Heart left ventricle (tissue), 16 donors: ENCODE measurements around the gene CHCHD3. TPM values are rescaled to one million over a fixed set of nuclear protein-coding genes. Genes with fewer than 3 reads are reported as not detected.
"Not testable (repeated sequence)": the region's sequence is repeated elsewhere in the genome, so short reads cannot be mapped to it uniquely, and the experiment has no call there.

ENCODE experiments used
- ATAC-seq, 4 donors: fragments of 200-7000 bp; cut with Tn5 transposase; one replicate each; pipeline ENCODE4 v1.9.1; 2020 to 2022; ENCODE audit warnings: moderate library complexity in 4 of 4, mild to moderate bottlenecking in 3 of 4, moderate number of reproducible peaks in 1 of 4
- DNase-seq, 5 donors: peaks; one replicate each; pipeline ENCODE4 v3.0.0-alpha.2; 2020
- H3K27ac ChIP-seq, 12 donors: fragments of 200-600 bp; sonication (generic) in 4 of 12; one replicate each; pipeline versions ENCODE4 v1.5.0 to v1.8.0; 2016 to 2022; ENCODE audit warnings: mild to moderate bottlenecking in 2 of 12
- H3K27me3 ChIP-seq, 9 donors: fragments of 200-600 bp; sonication (generic) in 2 of 9; one replicate each; pipeline versions ENCODE4 v1.5.1 to v1.8.0; 2016 to 2022; ENCODE audit warnings: mild to moderate bottlenecking in 3 of 9
- H3K36me3 ChIP-seq, 9 donors: fragments of 200-600 bp; sonication (generic) in 2 of 9; one replicate each; pipeline versions ENCODE4 v1.5.0 to v1.8.0; 2018 to 2022; ENCODE audit warnings: mild to moderate bottlenecking in 2 of 9
- H3K4me1 ChIP-seq, 12 donors: fragments of 200-600 bp; sonication (generic) in 4 of 12; one replicate each; pipeline versions ENCODE4 v1.5.0 to v1.8.0; 2016 to 2022; ENCODE audit warnings: mild to moderate bottlenecking in 3 of 12
- H3K4me3 ChIP-seq, 12 donors: fragments of 200-600 bp; sonication (generic) in 4 of 12; one replicate each; pipeline versions ENCODE4 v1.5.0 to v1.8.0; 2017 to 2022; ENCODE audit warnings: mild to moderate bottlenecking in 9 of 12, moderate library complexity in 4 of 12
- H3K9me3 ChIP-seq, 12 donors: fragments of 200-600 bp; sonication (generic) in 4 of 12; one replicate each; pipeline versions ENCODE4 v1.5.0 to v1.8.0; 2016 to 2022; ENCODE audit warnings: mild to moderate bottlenecking in 1 of 12
- CTCF ChIP-seq, 12 donors: fragments of 200-600 bp; sonication (generic) in 4 of 12; IDR thresholded peaks; one replicate each; pipeline versions ENCODE4 v1.5.0 to v1.8.0; 2018 to 2022; ENCODE audit warnings: antibody characterized with exemption in 12 of 12, mild to moderate bottlenecking in 5 of 12
- POLR2A ChIP-seq, 2 donors: fragments of 450-650 bp; IDR thresholded peaks; one replicate each; pipeline ENCODE4 v1.6.1; 2017; ENCODE audit warnings: antibody characterized with exemption in 2 of 2, mild to moderate bottlenecking in 2 of 2, moderate library complexity in 2 of 2
- WGBS, 4 donors: extraction: QIAGEN DNeasy Blood & Tissue Kit in 2 of 4; methylation state at CpG; one replicate each; pipeline versions ENCODE4 v1.1.5 to v1.1.7; 2013 to 2018; 5-methylcytosine and 5-hydroxymethylcytosine counted together
- intact Hi-C, 10 donors: fragments of 100-400 bp; cut with DNase I; formaldehyde crosslinking; loops; one replicate each; pipeline versions ENCODE4 v1.11.1 to v1.14.2; 2022
- polyA plus RNA-seq, 2 donors: library from polyadenylated mRNA; stranded (reverse); fragments of 200-250 nt; gene quantifications; one replicate each; pipeline ENCODE4 v1.2.3, GENCODE V29; 2013
- total RNA-seq, 9 donors: library from RNA; depleted of rRNA in 2 of 9; stranded (reverse); fragments of >200 nt in 2 of 9; fragmentation: NEBNext Ultra II Directional in 3 of 9; extraction: Animal tissue kit (Norgen Biotek cat#: 25700) in 3 of 9; gene quantifications; one replicate each; pipeline versions ENCODE4 v1.1.0 to v1.2.4, GENCODE V29; 2016 to 2023
- donor health status: ischemic (EF 13 %, LVEDD 7.1; RV severe dilation, severe dysfunction).
- donor health status: healthy with polysubstance abuse.
- donor health status: DM: no; HTN: yes; CAD: no.
- donor health status: DM: no; HTN: no; CAD: no.
- donor health status: ischemic (EF 25% LVEDD 6.9; RV normal size, moderate dysfunction).
- donor health status: ischemic (EF 25% LVEDD 5.7; RV mildly dilated, moderate dysfunction).
- donor health status: healthy.
- donor health status: DM: yes; HTN: yes; CAD: no.
- donor health status: ischemic (EF 35%, LVEDD 5.7; RV mildly dilated, moderate dysfunction).
- donor health status: nonischemic (EF 11% LVEDD 7.7; RV severe dilation, severe dysfunction).
- donor health status: DM: yes; HTN: yes; CAD: no.
- donor health status: PGD.
- donor health status: ischemic (EF 29% LVEDD 5.4; RV normal size, mild dysfunction).
- donor health status: nonischemic (EF 23%, LVEDD 6.1; RV moderate dilation, normal function).

CHCHD3 gene
- total and polyA plus RNA-seq, 11 donors: 92.9 to 197 (median 176) TPM

DNA sequence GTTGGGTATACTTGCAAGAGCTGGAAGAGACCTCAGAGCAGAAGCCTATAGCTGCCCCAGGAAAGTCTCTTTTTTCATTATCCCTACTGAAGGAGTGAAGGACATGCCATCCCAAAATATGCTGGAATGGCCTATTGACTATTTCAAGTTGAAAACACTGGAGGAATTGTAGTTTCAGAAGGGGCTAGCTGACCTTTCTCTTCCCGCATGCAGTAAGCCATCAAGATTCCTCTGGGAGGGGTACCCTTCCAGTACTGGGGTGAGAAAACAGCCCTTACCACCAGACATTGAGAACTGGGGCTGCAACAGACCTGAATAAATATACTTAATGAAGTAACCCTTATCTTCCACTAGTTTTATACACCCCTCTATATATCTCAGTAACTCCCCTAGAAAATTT lies 41.7 kb downstream of the CHCHD3 start:
- intact Hi-C loops: no loop called here

GRCh38 chr7:133039614-133040013 lies 42.3 kb downstream of the CHCHD3 start:
- peaks cover 0 to 9% (median 0%) of the 10 kb centered on the region in 12 donors for H3K4me1 ChIP-seq
- 89 to 97% (median 96%) methylated on average over 2 of the region's 2 CpGs for WGBS, 4 donors
- ATAC-seq: peak in 1 of 4 donors; percentile 18
- no peaks in the 10 kb centered on the region for H3K9me3 ChIP-seq
- no peak overlapping the region for H3K4me3 ChIP-seq
- no peak for TF ChIP-seq POLR2A (IDR thresholded peaks at IDR 0.05)
- no peak for TF ChIP-seq CTCF (IDR thresholded peaks at IDR 0.05)
- no peak overlapping the region for H3K27ac ChIP-seq
- H3K36me3 ChIP-seq: no peaks in the 10 kb centered on the region
- H3K27me3 ChIP-seq: no peaks in the 10 kb centered on the region
- intact Hi-C loops: no loop called here
- DNase-seq: no peak

More for the DNA sequence above, 41.7 kb downstream of the CHCHD3 start:
- H3K36me3 ChIP-seq: no peaks in the 10 kb centered on the region
- ATAC-seq (no peak), DNase-seq (no peak)
- WGBS, 4 donors: 44 to 100% (median 92%) methylated on average over 1 of the region's 1 CpG
- no peak overlapping the region for H3K4me3 ChIP-seq
- H3K9me3 ChIP-seq: no peaks in the 10 kb centered on the region
- no peak overlapping the region for H3K27ac ChIP-seq
- no peak for TF ChIP-seq POLR2A (IDR thresholded peaks at IDR 0.05)
- TF ChIP-seq CTCF (IDR thresholded peaks at IDR 0.05): no peak
- peaks cover 0 to 12% (median 0%) of the 10 kb centered on the region in 12 donors for H3K4me1 ChIP-seq
- no peaks in the 10 kb centered on the region for H3K27me3 ChIP-seq

GRCh38 chr7:133036289-133036688 lies 45.6 kb downstream of the CHCHD3 start:
- 92 to 97% (median 93%) methylated on average over 1 of the region's 1 CpG for WGBS, 4 donors
- no peak for ATAC-seq
- H3K27me3 ChIP-seq: no peaks in the 10 kb centered on the region
- no peak overlapping the region for H3K27ac ChIP-seq
- no peak for TF ChIP-seq POLR2A (IDR thresholded peaks at IDR 0.05)
- no peak for TF ChIP-seq CTCF (IDR thresholded peaks at IDR 0.05)
- H3K4me1 ChIP-seq: peaks cover 0 to 8% (median 0%) of the 10 kb centered on the region in 12 donors
- H3K9me3 ChIP-seq: no peaks in the 10 kb centered on the region
- no peak overlapping the region for H3K4me3 ChIP-seq
- DNase-seq: no peak
- intact Hi-C loops: no loop called here
- no peaks in the 10 kb centered on the region for H3K36me3 ChIP-seq

DNA sequence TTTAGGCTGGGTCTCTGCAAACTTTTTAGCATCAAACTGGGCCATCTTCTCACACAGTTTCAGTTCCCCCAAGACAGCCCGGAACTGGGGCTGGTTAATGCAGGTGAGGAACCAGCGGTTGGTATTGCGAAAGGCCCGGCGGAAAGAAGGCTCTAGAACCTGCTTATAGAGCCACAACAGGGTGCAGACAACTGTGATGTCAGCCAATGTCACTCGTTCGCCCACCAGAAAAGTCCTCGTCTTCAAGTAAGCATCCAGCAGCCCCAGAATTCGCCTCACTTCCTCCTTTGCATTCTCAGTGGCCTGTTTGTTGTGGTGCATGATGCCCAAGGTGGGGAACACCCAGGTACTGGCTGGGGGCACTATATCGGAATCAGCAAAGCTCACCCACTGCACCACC lies 46.6 kb downstream of the CHCHD3 start:
- H3K36me3 ChIP-seq, H3K9me3 ChIP-seq, H3K4me3 ChIP-seq, H3K27me3 ChIP-seq, DNase-seq, ATAC-seq, H3K27ac ChIP-seq, intact Hi-C loops: not testable (repeated sequence)
- 94 to 95% (median 95%) methylated on average over 9 to 10 of the region's 10 CpGs for WGBS, 4 donors
- peaks cover 0 to 11% (median 4%) of the 10 kb centered on the region in 12 donors for H3K4me1 ChIP-seq

DNA sequence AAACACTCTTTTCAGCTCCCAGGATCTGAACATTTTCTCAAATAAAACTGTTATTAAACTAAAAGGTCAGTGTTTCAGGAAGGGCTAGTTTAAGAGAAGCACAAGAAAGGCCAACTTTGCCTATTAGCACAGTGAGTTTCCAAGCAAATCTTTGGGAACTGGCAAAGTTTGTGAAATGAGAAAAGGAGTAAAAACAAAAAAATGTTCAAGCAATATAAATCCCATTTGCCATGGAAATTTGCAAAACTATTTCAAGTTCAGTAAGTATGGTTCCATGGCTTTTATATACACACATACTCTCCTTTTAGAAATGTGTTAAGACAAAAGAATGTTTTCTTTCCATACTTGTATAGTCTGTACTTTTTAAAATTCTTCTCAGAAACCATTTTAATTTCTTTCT lies 51.5 kb downstream of the CHCHD3 start:
- H3K27me3 ChIP-seq: no peaks in the 10 kb centered on the region
- peak overlapping the region in 1 of 12 donors; percentile 22 for H3K27ac ChIP-seq
- no peaks in the 10 kb centered on the region for H3K36me3 ChIP-seq
- H3K9me3 ChIP-seq: peaks cover 0 to 13% (median 3%) of the 10 kb centered on the region in 12 donors
- ATAC-seq (no peak), DNase-seq (no peak)
- H3K4me1 ChIP-seq: peaks cover 0 to 21% (median 11%) of the 10 kb centered on the region in 12 donors
- H3K4me3 ChIP-seq: no peak overlapping the region
- no peak for TF ChIP-seq CTCF (IDR thresholded peaks at IDR 0.05)
- intact Hi-C loops: no loop called here
